GM12873 (cell line): Measurements from ENCODE around the gene ACADL.

Experiments
- CTCF ChIP-seq: IDR thresholded peaks from 2 replicates; pipeline ENCODE4 v1.5.1; 2012; ENCODE audit warnings: low read depth, mild to moderate bottlenecking, moderate library complexity, low read length, control low read depth; ENCODE audit not compliant: insufficient read depth; ENCODE audit errors: missing control alignments

Gene ACADL

DNA sequence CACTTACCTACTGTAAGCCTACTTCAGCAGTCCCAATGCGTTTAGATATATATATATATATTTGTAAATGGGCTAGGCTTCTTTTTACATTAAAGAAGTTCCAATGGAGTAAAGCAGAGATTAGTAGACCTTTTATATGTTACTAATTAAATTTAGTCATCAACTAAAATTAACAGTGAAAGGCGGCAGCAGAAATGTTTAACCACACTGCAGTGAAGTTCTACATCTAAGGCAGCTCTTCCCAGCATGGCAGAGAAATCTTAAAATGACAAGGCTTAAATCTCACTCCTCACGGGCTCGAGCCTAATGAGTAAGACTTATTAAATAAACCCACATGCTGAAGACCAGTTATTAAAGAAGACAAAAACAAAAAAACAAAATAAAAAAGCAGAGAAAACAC lies 34.9 kb downstream of the ACADL start:
- TF ChIP-seq CTCF: no peak

GRCh38 chr2:210189452-210190138 lies 35.7 kb downstream of the ACADL start:
- no peak for TF ChIP-seq CTCF

- TF ChIP-seq CTCF: no peak
These were observed 36.5 kb downstream of the ACADL start for GRCh38 chr2:210188755-210189154.

GRCh38 chr2:210188190-210188589 lies 37.1 kb downstream of the ACADL start:
- TF ChIP-seq CTCF: no peak

GRCh38 chr2:210180477-210180876 lies 44.8 kb downstream of the ACADL start:
- TF ChIP-seq CTCF: no peak

- TF ChIP-seq CTCF: no peak
These were observed 45.8 kb downstream of the ACADL start for GRCh38 chr2:210179351-210179990.

DNA sequence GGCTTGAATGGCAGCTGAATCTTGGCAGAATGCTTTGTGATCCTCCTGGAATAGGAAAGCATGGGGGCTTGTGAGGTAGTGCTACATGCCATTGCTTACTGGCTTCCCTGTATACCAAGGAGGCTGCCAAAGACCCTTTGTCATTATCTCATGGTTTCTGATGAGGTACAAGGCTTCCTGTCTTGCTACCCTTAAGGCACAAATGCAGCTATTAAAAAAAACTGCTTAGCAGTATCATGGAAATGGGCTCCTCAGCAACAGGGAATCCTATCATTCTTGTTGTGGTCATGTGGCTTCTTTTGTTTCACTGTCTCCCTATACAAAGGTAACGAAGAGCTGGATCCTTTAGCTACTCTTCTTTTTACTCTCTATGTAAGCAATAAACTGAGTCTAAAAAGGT lies 47.5 kb downstream of the ACADL start:
- no peak for TF ChIP-seq CTCF
